GM18951 (cell line): ENCODE measurements around the gene DAZAP2.
"Not testable (repeated sequence)": the region's sequence is repeated elsewhere in the genome, so short reads cannot be mapped to it uniquely, and the experiment has no call there.

Experiments
- POLR2A ChIP-seq: IDR thresholded peaks from 4 replicates; pipeline ENCODE4 v1.6.1; 2011; ENCODE audit warnings: mild to moderate bottlenecking; ENCODE audit not compliant: insufficient read length, insufficient read depth; ENCODE audit errors: extremely low read depth
- in situ Hi-C: fragments of 300-500 bp; cut with MboI; formaldehyde crosslinking; loops from one replicate; pipeline ENCODE4 v1.12.0; 2022; ENCODE audit warnings: low sequenced_read_pairs, mixed read lengths, inconsistent platforms; ENCODE audit not compliant: unreplicated experiment

DAZAP2 gene

GRCh38 chr12:51225771-51226170 is 12.9 kb upstream of the DAZAP2 start:
- in situ Hi-C loops = no loop called here
- TF ChIP-seq POLR2A = no peak

- in situ Hi-C loops = not testable (repeated sequence)
These were observed 11.5 kb upstream of the DAZAP2 start for GRCh38 chr12:51227112-51227511.

- in situ Hi-C loops = no loop called here
- TF ChIP-seq POLR2A = no peak
These were observed 10.7 kb upstream of the DAZAP2 start for GRCh38 chr12:51227962-51228361.

- TF ChIP-seq POLR2A = no peak
- in situ Hi-C loops = no loop called here
These were observed 9.4 kb upstream of the DAZAP2 start for GRCh38 chr12:51229116-51229809.

GRCh38 chr12:51232642-51233041 is 6.0 kb upstream of the DAZAP2 start:
- in situ Hi-C loops = no loop called here

GRCh38 chr12:51234530-51234929 is 4.1 kb upstream of the DAZAP2 start:
- in situ Hi-C loops = no loop called here

More at GRCh38 chr12:51232642-51233041, 6.0 kb upstream of the DAZAP2 start:
- no peak for TF ChIP-seq POLR2A

GRCh38 chr12:51238037-51238509 is 553 bp upstream of the DAZAP2 start:
- in situ Hi-C loops = no loop called here
- TF ChIP-seq POLR2A = no peak

More at GRCh38 chr12:51234530-51234929, 4.1 kb upstream of the DAZAP2 start:
- no peak for TF ChIP-seq POLR2A

- no peak for TF ChIP-seq POLR2A
- in situ Hi-C loops = no loop called here
These were observed 2.3 kb downstream of the DAZAP2 start for GRCh38 chr12:51240971-51241370.

- in situ Hi-C loops = no loop called here
- no peak for TF ChIP-seq POLR2A
These were observed 3.5 kb downstream of the DAZAP2 start for GRCh38 chr12:51242120-51242519.

- in situ Hi-C loops = no loop called here
- TF ChIP-seq POLR2A = no peak
These were observed 4.2 kb downstream of the DAZAP2 start for GRCh38 chr12:51242876-51243275.

GRCh38 chr12:51244269-51244668 is 5.6 kb downstream of the DAZAP2 start:
- no peak for TF ChIP-seq POLR2A

GRCh38 chr12:51245476-51246253 is 7.0 kb downstream of the DAZAP2 start:
- in situ Hi-C loops = no loop called here
- TF ChIP-seq POLR2A = no peak

More at GRCh38 chr12:51244269-51244668, 5.6 kb downstream of the DAZAP2 start:
- in situ Hi-C loops = no loop called here

- in situ Hi-C loops = no loop called here
- TF ChIP-seq POLR2A = peak; percentile 16
These were observed 7.7 kb downstream of the DAZAP2 start for GRCh38 chr12:51246254-51246853.
